Right atrium auricular region (tissue), 2 donors: ENCODE results near the gene SPAG9. TPM values are rescaled to one million over a fixed set of nuclear protein-coding genes. Genes with fewer than 3 reads are reported as not detected.
"Not testable (repeated sequence)": the region's sequence is repeated elsewhere in the genome, so short reads cannot be mapped to it uniquely, and the experiment has no call there.

Source experiments
- DNase-seq: peaks from one replicate; pipeline ENCODE4 v3.0.0-alpha.2; 2019; ENCODE audit warnings: low spot score
- H3K27ac ChIP-seq, 2 donors: fragments of 200-600 bp; sonication (generic); 1 replicate in 1 of 2; 2 replicates in 1 of 2; pipeline ENCODE4 v1.5.1; 2016 to 2019
- H3K27me3 ChIP-seq, 2 donors: fragments of 200-600 bp; sonication (generic); one replicate each; pipeline versions ENCODE4 v1.5.1 to v1.6.0; 2017 to 2019
- H3K36me3 ChIP-seq: fragments of 200-600 bp; sonication (generic); one replicate; pipeline ENCODE4 v1.5.1; 2016
- H3K4me1 ChIP-seq, 2 donors: fragments of 200-600 bp; sonication (generic); one replicate each; pipeline versions ENCODE4 v1.5.1 to v1.6.0; 2017 to 2019
- H3K4me3 ChIP-seq, 2 donors: fragments of 200-600 bp; sonication (generic); 1 replicate in 1 of 2; 2 replicates in 1 of 2; pipeline ENCODE4 v1.5.1; 2017 to 2019; ENCODE audit warnings: mild to moderate bottlenecking in 1 of 2, moderate library complexity in 1 of 2
- H3K9me3 ChIP-seq, 2 donors: fragments of 200-600 bp; sonication (generic); one replicate each; pipeline ENCODE4 v1.5.1; 2019
- CTCF ChIP-seq, 2 donors: fragments of 200-600 bp; sonication (generic); IDR thresholded peaks; one replicate each; pipeline ENCODE4 v1.5.1; 2019; ENCODE audit warnings: antibody characterized with exemption in 2 of 2
- total RNA-seq, 2 donors: library from RNA; depleted of rRNA; stranded (reverse); fragments of >200 nt; gene quantifications; one replicate each; pipeline ENCODE4 v1.1.0, GENCODE V29; 2016

SPAG9 gene
- total RNA-seq, 2 donors from 2014 or later: 56.4 to 56.5 TPM

GRCh38 chr17:51097708-51098446 is 22.8 kb downstream of the SPAG9 start:
- H3K4me3 ChIP-seq: no peak overlapping the region
- H3K27me3 ChIP-seq: no peaks in the 10 kb centered on the region
- DNase-seq: no peak
- H3K9me3 ChIP-seq: no peaks in the 10 kb centered on the region
- TF ChIP-seq CTCF (IDR thresholded peaks at IDR 0.05): no peak
- no peak overlapping the region for H3K27ac ChIP-seq
- peaks cover 0 to 13% of the 10 kb centered on the region in 2 donors for H3K4me1 ChIP-seq
- H3K36me3 ChIP-seq: no peaks in the 10 kb centered on the region

- Histone ChIP-seq H3K27ac (no peak overlapping the region), H3K4me1 (peaks cover 0 to 19% of the 10 kb centered on the region in 2 donors), H3K36me3 (no peaks in the 10 kb centered on the region), H3K4me3 (no peak overlapping the region), H3K27me3 (no peaks in the 10 kb centered on the region), H3K9me3 (no peaks in the 10 kb centered on the region)
- TF ChIP-seq CTCF (IDR thresholded peaks at IDR 0.05): no peak
- DNase-seq: no peak
Measured at GRCh38 chr17:51091635-51092034, 29.0 kb downstream of the SPAG9 start.

- not testable (repeated sequence) for H3K27me3 ChIP-seq, DNase-seq, H3K27ac ChIP-seq, H3K36me3 ChIP-seq, H3K9me3 ChIP-seq, H3K4me3 ChIP-seq
- H3K4me1 ChIP-seq: peaks cover 0 to 12% of the 10 kb centered on the region in 2 donors
Measured at GRCh38 chr17:51088868-51089267, 31.8 kb downstream of the SPAG9 start.

GRCh38 chr17:51088287-51088686 is 32.4 kb downstream of the SPAG9 start:
- peaks cover 0 to 9% of the 10 kb centered on the region in 2 donors for H3K4me1 ChIP-seq
- no peak for DNase-seq
- TF ChIP-seq CTCF (IDR thresholded peaks at IDR 0.05): no peak

GRCh38 chr17:51087072-51087757 is 33.5 kb downstream of the SPAG9 start:
- TF ChIP-seq CTCF (IDR thresholded peaks at IDR 0.05): no peak

More at GRCh38 chr17:51088287-51088686, 32.4 kb downstream of the SPAG9 start:
- Histone ChIP-seq H3K27ac (no peak overlapping the region), H3K9me3 (no peaks in the 10 kb centered on the region), H3K27me3 (no peaks in the 10 kb centered on the region), H3K36me3 (no peaks in the 10 kb centered on the region), H3K4me3 (no peak overlapping the region)

GRCh38 chr17:51085150-51085805 is 35.4 kb downstream of the SPAG9 start:
- no peaks in the 10 kb centered on the region for H3K36me3 ChIP-seq
- no peak overlapping the region for H3K4me3 ChIP-seq
- no peaks in the 10 kb centered on the region for H3K27me3 ChIP-seq
- no peak for TF ChIP-seq CTCF (IDR thresholded peaks at IDR 0.05)
- DNase-seq: no peak
- no peaks in the 10 kb centered on the region for H3K9me3 ChIP-seq
- H3K27ac ChIP-seq: no peak overlapping the region
- peaks cover 0 to 5% of the 10 kb centered on the region in 2 donors for H3K4me1 ChIP-seq

More at GRCh38 chr17:51087072-51087757, 33.5 kb downstream of the SPAG9 start:
- Histone ChIP-seq H3K27ac (no peak overlapping the region), H3K9me3 (no peaks in the 10 kb centered on the region), H3K4me3 (no peak overlapping the region), H3K4me1 (peaks cover 0 to 14% of the 10 kb centered on the region in 2 donors), H3K27me3 (no peaks in the 10 kb centered on the region), H3K36me3 (no peaks in the 10 kb centered on the region)
- no peak for DNase-seq
